Uterus (tissue), 2 donors: ENCODE measurements around the gene USP20.

Experiments used
- POLR2A ChIP-seq, 2 donors: fragments of 450-650 bp; IDR thresholded peaks; one replicate each; pipeline ENCODE4 v1.6.1; 2016; ENCODE audit warnings: antibody characterized with exemption in 2 of 2, mild to moderate bottlenecking in 1 of 2, moderate library complexity in 1 of 2
- TF ChIP-seq, protein P1 (sequence below), 4 experiments: fragments of 200-600 bp in 2 of 4; fragments of 450-650 bp in 2 of 4; sonication (generic) in 2 of 4; IDR thresholded peaks; one replicate each; pipeline ENCODE4 v1.5.1; 2016 to 2019; ENCODE audit warnings: antibody characterized with exemption in 4 of 4, mild to moderate bottlenecking in 2 of 4, moderate library complexity in 1 of 4

DNA sequence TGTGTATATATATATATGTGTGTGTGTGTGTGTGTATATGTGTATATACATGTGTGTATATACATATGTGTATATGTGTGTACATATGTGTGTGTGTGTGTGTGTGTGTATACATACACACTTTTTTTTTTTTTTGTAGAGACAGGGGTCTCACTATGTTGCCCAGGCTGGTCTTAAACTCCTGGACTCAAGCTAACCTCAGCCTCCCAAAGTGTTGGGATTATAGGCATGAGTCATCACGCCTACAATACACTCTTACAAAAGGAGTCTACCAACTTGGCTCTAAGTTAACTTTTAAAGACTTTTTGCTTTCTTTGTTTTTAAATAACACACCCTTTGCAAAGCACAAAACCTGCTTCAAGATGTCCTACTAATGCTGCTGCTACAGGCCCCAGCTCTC lies 2.3 kb upstream of the USP20 start:
- TF ChIP-seq, protein P1, sequence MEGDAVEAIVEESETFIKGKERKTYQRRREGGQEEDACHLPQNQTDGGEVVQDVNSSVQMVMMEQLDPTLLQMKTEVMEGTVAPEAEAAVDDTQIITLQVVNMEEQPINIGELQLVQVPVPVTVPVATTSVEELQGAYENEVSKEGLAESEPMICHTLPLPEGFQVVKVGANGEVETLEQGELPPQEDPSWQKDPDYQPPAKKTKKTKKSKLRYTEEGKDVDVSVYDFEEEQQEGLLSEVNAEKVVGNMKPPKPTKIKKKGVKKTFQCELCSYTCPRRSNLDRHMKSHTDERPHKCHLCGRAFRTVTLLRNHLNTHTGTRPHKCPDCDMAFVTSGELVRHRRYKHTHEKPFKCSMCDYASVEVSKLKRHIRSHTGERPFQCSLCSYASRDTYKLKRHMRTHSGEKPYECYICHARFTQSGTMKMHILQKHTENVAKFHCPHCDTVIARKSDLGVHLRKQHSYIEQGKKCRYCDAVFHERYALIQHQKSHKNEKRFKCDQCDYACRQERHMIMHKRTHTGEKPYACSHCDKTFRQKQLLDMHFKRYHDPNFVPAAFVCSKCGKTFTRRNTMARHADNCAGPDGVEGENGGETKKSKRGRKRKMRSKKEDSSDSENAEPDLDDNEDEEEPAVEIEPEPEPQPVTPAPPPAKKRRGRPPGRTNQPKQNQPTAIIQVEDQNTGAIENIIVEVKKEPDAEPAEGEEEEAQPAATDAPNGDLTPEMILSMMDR (IDR thresholded peaks at IDR 0.05), result no peak
- no peak for TF ChIP-seq POLR2A (IDR thresholded peaks at IDR 0.05)
